HG03196 (cell line): ENCODE results near the gene GGACT.
"Not testable (repeated sequence)": the region's sequence is repeated elsewhere in the genome, so short reads cannot be mapped to it uniquely, and the experiment has no call there.

Source experiments
- ATAC-seq: cut with Tn5 transposase; IDR thresholded peaks from one replicate; pipeline ENCODE4 v1.9.1; 2021; ENCODE audit not compliant: unreplicated experiment

The GGACT gene

GRCh38 chr13:100601716-100602115 is 13.1 kb upstream of the GGACT start:
- ATAC-seq, result no peak

DNA sequence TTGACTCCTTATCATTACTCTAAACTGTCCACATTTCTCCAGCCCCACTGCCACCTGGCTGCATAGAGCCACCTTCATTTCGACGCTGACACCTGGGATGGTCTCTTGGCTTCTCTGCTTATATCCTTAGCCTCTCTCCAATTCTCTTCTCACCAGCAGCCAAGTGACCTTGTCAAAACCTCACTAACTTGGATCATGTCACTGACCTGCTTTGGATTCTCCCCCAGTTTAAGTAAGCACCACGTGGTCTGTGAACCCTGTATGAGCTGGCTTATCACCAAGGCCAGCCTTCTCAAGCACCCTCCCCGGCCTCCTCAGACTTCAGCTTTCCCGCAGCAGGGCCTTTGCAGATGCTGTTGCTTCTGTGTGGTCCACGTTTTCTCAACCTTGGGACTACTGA is 12.3 kb upstream of the GGACT start:
- ATAC-seq, result no peak

GRCh38 chr13:100600461-100600860 is 11.9 kb upstream of the GGACT start:
- ATAC-seq, result no peak

DNA sequence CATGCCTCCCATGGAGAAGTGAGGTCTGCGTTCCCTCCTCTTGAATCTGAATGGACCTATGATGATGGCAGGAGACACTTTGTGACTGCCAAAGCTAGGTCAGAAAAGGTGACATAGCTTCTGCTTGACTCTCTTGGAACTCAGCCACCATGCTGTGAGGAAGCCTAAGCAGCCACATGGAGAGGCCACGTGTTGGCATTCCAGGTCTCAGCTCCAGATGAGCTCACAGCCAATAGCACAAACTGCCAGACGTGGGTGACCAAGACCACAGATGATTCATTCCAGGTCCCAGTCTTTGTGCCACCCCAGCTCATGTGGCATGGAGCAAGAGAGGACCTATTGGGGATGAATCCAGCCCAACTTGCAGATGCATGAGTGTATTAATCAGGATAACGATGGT is 8.7 kb upstream of the GGACT start:
- ATAC-seq, result no peak

DNA sequence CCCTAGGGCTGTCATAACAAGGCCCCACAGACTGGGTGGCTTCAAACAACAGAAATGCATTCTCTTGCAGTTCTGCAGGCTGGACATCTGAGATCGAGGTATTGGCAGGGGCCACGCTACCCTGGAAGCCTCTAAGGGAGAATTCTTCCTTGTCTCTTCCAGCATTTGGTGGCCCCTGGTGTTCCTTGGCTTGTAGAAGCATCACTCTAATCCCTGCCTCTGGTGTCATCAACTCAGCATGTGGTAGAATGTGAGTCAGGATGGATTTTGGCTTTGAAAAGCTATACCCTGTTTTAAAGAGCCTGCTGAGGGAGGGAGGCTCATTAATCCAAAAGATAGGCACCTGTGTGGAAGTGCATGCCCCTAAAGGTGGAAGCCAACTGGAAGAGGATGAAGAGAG is 7.9 kb upstream of the GGACT start:
- ATAC-seq, result no peak

DNA sequence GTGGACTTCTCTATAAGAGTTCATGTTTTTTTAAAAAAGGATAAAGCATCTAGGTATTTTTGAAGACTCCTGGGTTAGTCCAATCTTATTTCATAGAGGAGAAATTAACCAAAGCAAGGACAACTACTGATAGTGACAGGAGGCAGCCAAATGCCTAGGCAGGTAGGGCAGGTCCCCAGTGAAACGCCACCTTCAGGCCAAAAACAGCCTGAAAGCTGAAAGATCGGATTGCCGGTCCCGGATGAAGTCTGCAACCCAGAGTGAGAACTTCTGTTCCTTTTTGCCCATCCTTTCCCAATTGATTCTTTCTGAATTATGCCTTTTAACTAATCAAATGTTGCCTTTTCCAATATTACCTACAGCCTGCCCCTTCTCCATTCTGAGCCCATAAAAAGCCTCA is 6.1 kb upstream of the GGACT start:
- ATAC-seq, result no peak

GRCh38 chr13:100594255-100594654 is 5.7 kb upstream of the GGACT start:
- no peak for ATAC-seq

GRCh38 chr13:100589178-100589725 is 663 bp upstream of the GGACT start:
- ATAC-seq, result no peak

DNA sequence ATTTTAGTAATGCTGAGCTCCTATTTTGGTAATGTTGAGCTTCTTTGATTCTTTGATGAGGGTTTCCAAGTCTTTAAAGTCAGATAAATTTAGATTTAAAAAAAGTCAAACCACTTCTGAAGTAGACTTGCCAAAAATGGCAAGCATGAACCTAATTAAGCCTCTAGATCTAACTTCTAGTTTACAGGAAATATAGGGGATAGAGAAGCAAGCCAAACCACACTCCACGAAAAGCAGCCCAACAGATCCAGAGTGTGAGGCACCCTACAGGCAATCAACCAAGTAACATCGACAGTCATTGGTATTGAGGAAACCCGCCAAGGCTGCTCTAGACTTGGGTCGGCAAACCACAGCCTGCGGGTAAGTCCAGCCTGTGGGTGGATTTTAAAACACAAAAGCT is 3.7 kb downstream of the GGACT start:
- ATAC-seq, result no peak

GRCh38 chr13:100581504-100581903 is 7.1 kb downstream of the GGACT start:
- ATAC-seq, result no peak

- ATAC-seq, result no peak
Measured at GRCh38 chr13:100581030-100581429, 7.6 kb downstream of the GGACT start.

DNA sequence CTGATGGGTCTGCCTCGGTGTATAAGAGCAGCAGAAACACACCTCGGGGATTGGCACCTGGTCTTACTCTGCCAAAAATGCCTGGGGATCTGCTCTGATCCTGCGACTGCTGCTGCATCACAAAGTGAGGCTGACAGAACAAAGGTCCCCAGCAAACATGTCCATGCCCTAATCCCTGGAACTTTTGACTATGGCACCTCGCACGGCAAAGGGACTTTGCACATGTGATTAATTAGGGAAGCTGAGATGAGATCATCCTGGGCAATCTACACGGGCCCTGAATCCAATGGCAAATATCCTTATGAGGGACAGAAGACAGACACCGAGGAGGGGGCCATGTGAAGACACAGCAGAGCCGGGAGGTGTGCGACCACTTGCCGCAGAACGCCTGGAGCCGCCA is 8.5 kb downstream of the GGACT start:
- no peak for ATAC-seq

GRCh38 chr13:100577239-100577638 is 11.3 kb downstream of the GGACT start:
- not testable (repeated sequence) for ATAC-seq

- ATAC-seq, result peak; percentile 89
Measured at GRCh38 chr13:100573121-100573520, 15.5 kb downstream of the GGACT start.

DNA sequence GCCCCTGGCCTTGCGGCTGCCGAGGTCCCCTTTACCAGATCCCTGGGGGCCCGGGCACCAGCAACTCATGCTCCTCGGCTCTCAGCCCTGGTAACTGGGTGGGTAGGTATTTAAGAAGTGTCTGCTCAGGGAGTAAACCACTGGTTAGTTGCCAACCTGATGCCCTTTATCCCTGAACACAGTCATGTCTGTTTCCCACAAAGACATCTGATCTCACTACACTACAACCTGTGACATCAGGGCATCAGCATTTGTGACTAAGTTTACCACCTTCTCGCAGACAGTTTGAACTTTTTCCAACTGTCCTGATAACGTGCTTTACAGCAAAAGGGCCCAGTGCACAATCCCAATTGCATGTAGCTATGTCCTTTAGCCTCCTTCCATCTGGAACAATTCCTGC is 22.0 kb downstream of the GGACT start:
- no peak for ATAC-seq

DNA sequence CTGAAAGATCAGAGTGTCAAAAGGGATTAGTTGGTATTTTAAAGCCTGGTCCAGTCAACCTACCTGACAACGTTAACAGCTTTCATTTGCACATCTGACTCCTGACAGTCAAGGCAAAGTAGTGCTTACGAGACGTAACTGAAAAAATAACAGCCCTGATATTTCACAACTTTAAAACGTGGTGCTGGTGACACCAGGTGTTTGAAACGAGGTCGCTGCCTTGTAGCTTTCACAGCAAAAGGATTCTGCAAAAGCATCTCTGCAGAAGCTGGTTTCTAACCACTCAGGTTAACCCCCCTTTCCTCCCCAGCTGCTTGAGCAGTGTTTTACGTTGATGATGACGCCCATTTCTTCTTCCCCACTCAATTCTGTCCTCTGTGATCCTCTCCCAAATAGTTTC is 23.3 kb downstream of the GGACT start:
- ATAC-seq, result no peak

GRCh38 chr13:100564444-100565223 is 24.0 kb downstream of the GGACT start:
- no peak for ATAC-seq

DNA sequence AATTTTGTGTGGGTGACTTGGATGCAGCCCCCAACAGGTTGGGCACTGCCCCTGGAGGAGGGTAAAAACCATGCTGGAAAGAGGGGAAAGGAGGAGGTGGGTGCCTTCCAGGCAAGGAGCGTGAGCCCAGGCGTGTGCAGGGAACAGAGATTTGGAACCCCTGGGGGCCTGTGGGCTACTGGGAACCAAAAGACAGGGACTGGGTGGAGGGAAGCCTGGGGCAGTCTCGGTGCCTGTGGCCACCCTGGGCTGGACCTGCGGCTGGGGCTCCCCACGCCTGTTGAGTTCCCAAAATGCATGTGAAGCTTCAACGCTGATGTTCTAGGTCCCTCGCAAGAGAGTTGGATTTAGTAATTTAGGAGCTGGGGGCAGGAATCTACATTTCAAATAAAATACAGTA is 24.8 kb downstream of the GGACT start:
- ATAC-seq, result no peak

- no peak for ATAC-seq
Measured at GRCh38 chr13:100561599-100562204, 26.9 kb downstream of the GGACT start.

- ATAC-seq, result no peak
Measured at GRCh38 chr13:100561158-100561499, 27.5 kb downstream of the GGACT start.

GRCh38 chr13:100560498-100561157 is 28.0 kb downstream of the GGACT start:
- ATAC-seq, result no peak

DNA sequence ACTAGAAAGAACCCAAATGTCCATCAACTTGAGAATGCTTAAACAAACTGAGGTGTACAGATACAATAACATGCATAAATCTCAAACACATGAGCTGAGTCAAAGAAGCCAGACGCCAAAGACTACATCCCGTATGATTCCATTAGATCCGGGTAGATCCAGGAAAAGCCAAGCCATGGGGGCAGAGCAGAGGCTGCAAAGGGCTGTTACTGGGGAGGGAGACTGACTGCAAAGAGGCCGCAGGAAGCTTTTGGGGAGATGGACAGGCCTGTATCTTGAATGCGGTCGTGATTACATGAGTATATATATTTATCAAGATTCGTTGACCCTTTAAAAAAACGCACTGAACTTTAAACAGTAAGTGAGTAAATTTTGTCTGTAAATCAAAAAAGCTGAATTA is 28.7 kb downstream of the GGACT start:
- no peak for ATAC-seq
